Thyroid gland (tissue), 4 donors: Measurements from ENCODE around the gene BICD2.

Experiments used
- CTCF ChIP-seq, 6 experiments: fragments of 200-600 bp in 3 of 6; fragments of 450-650 bp in 3 of 6; sonication (generic) in 3 of 6; IDR thresholded peaks; one replicate each; pipeline ENCODE4 v1.5.1; 2016 to 2019; ENCODE audit warnings: antibody characterized with exemption in 6 of 6, mild to moderate bottlenecking in 2 of 6, inconsistent platforms in 1 of 6, moderate library complexity in 1 of 6
- POLR2A ChIP-seq, 2 donors: fragments of 450-650 bp; IDR thresholded peaks; one replicate each; pipeline ENCODE4 v1.6.1; 2017; ENCODE audit warnings: antibody characterized with exemption in 2 of 2, mild to moderate bottlenecking in 2 of 2, moderate library complexity in 1 of 2

GRCh38 chr9:92720209-92720765, 44.3 kb downstream of the BICD2 start:
- TF ChIP-seq CTCF (IDR thresholded peaks at IDR 0.05), result no peak
- TF ChIP-seq POLR2A (IDR thresholded peaks at IDR 0.05), result no peak
